Common myeloid progenitor, CD34-positive (primary cell): ENCODE measurements around the gene TSPAN3.

Experiments
- CTCF ChIA-PET: fragments of 350-600 bp; sonication (Branson Sonifier 250); formaldehyde crosslinking; loops from one replicate; lab custom pipeline; 2021; ENCODE audit warnings: antibody characterized with exemption; lab: Charles Lee
- POLR2A ChIA-PET: fragments of 350-600 bp; sonication (Branson Sonifier 250); formaldehyde crosslinking; loops from one replicate; lab custom pipeline; 2021; ENCODE audit warnings: antibody characterized with exemption; lab: Charles Lee
- DNase-seq, 3 donors: peaks; one replicate each; pipeline versions ENCODE4 v3.0.0 to v3.0.0-alpha.2; 2013
- H3K27ac ChIP-seq, 2 experiments: 1 replicate in 1 of 2; 2 replicates in 1 of 2; pipeline ENCODE4 v1.7.0; 2013; ENCODE audit warnings: inconsistent platforms in 2 of 2, low read length in 2 of 2, mild to moderate bottlenecking in 2 of 2, low read depth in 1 of 2, moderate library complexity in 1 of 2; ENCODE audit not compliant: severe bottlenecking in 2 of 2, insufficient read depth in 1 of 2, poor library complexity in 1 of 2
- H3K27me3 ChIP-seq, 5 experiments: replicated peaks in 2 of 5; 1 replicate in 3 of 5; 2 replicates in 2 of 5; pipeline versions ENCODE4 v1.6.1 to v1.7.0; 2013; ENCODE audit warnings: low read length in 4 of 5, mild to moderate bottlenecking in 2 of 5, moderate library complexity in 2 of 5, inconsistent platforms in 1 of 5; ENCODE audit not compliant: insufficient read depth in 5 of 5, control insufficient read depth in 4 of 5
- H3K36me3 ChIP-seq, 4 experiments: 1 replicate in 2 of 4; 2 replicates in 2 of 4; pipeline versions ENCODE4 v1.6.1 to v1.7.0; 2013; ENCODE audit warnings: low read length in 3 of 4, control low read depth in 1 of 4, mild to moderate bottlenecking in 1 of 4; ENCODE audit not compliant: control insufficient read depth in 4 of 4, insufficient read depth in 4 of 4
- H3K4me1 ChIP-seq, 4 experiments: 1 replicate in 3 of 4; 2 replicates in 1 of 4; pipeline versions ENCODE4 v1.6.1 to v1.7.1; 2013; ENCODE audit warnings: low read length in 3 of 4, mild to moderate bottlenecking in 3 of 4, control low read depth in 1 of 4, inconsistent platforms in 1 of 4, moderate library complexity in 1 of 4; ENCODE audit not compliant: control insufficient read depth in 4 of 4, insufficient read depth in 4 of 4; ENCODE audit errors: control extremely low read depth in 1 of 4
- H3K4me3 ChIP-seq, 7 experiments: 1 replicate in 4 of 7; 2 replicates in 3 of 7; pipeline versions ENCODE4 v1.5.1 to v1.7.0; 2013; ENCODE audit warnings: mild to moderate bottlenecking in 7 of 7, low read length in 6 of 7, moderate library complexity in 6 of 7, inconsistent platforms in 2 of 7, low read depth in 2 of 7, control low read depth in 1 of 7; ENCODE audit not compliant: insufficient read depth in 4 of 7, control insufficient read depth in 1 of 7; ENCODE audit errors: extremely low read depth in 1 of 7
- H3K9me3 ChIP-seq, 5 experiments: 1 replicate in 4 of 5; 2 replicates in 1 of 5; pipeline versions ENCODE4 v1.6.1 to v1.7.1; 2013; ENCODE audit warnings: low read length in 4 of 5, mild to moderate bottlenecking in 2 of 5, inconsistent platforms in 1 of 5, low read depth in 1 of 5, moderate library complexity in 1 of 5; ENCODE audit not compliant: control insufficient read depth in 4 of 5, insufficient read depth in 2 of 5; ENCODE audit errors: control extremely low read depth in 1 of 5
- WGBS: methylation state at CpG from one replicate; pipeline ENCODE4 v1.1.5; 2013; ENCODE audit not compliant: insufficient coverage; 5-methylcytosine and 5-hydroxymethylcytosine counted together

The TSPAN3 gene

DNA sequence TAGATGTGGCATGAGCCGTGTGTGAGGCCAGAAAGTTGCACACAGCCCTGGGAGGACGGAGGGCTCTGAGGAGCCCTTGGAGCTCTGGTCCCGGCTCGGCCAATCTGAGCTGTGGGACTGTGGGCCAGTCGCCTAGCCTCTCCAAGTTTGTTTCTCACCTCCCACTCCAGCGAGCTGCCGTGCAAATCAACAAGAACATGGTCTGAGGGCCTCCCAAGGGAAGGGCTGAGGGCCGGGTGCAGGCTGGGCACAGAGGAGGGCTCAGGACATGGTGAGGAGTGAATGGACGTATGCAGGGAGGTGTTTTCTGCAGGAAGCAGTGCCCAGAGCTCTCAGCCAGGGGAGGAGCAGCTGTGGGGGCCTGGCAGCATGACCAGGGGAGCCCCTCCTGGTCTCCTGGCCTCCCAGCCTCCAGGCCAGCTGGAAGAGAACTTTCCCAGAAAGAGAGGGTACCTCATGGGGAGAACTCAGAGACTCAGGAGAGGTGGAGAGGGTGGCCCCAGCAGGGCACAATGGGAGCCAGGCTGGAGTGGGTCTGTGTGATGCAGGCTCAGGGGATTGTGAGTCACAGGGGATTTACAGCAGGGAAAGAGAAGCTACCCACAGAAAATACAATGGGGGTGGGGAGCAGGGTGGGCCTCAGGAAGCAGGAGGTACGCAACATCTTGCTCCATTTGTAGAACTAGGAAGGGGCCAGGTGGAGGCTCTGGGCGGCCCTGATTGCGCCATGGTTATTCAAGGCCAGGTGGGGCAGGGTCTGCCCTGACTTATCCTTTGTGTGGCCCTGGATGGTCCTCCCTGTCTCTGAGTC is 51.2 kb downstream of the TSPAN3 start:
- CTCF ChIA-PET, result interaction anchor here (0.9 to 1.4 kb wide), 2 partner anchors 12 to 13 kb away, joined by 3 to 4 read pairs; no protein-coding TSS in a partner anchor
- Histone ChIP-seq H3K27ac (no peak overlapping the region), H3K27me3 (no peaks in the 10 kb centered on the region), H3K9me3 (no peaks in the 10 kb centered on the region), H3K36me3 (peaks cover 0 to 15% (median 2%) of the 10 kb centered on the region in 4 experiments), H3K4me3 (no peak overlapping the region), H3K4me1 (peaks cover 2 to 82% (median 54%) of the 10 kb centered on the region in 4 experiments)
- POLR2A ChIA-PET, result no interaction called here
- 82% methylated on average over 12 of the region's 12 CpGs for WGBS
- peak; percentile 26 to 59 (median 45) for DNase-seq

DNA sequence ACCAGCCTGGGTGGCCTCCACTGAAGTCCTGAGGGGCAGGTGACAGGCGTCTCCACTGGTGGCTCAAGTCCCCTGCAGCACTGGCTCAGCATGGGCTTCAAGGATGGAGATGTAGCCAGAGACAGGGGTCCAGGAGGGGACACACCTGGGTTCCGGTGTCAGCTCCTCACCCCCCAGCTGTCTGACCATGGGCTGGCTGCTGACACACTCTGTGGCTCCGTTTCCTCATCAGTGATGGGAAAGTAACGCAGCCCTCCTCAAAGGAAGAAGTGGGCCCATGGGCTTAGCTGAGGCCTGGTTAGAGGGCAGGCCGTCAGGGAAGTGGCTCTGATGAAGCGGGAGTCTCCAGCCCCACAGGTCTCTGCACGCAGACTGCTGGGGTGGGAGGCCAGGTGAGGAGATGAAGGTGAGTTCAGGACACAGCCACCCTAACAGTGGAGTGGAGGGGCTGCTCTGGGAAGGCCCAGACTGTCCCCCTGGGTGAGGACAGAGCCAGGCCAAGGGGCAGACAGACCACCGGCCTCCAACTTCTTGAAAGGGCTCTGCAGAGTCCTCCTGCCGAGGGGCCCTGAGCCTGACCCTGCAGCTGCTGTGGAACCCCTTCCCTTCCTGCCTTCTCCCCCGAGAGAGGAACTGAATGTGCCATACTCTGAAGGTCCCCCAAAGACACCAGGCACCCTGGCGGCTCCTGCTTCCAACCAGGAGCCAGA is 52.0 kb downstream of the TSPAN3 start:
- Histone ChIP-seq H3K9me3 (no peaks in the 10 kb centered on the region), H3K36me3 (peaks cover 0 to 15% (median 2%) of the 10 kb centered on the region in 4 experiments), H3K27me3 (no peaks in the 10 kb centered on the region), H3K27ac (no peak overlapping the region), H3K4me1 (peaks cover 2 to 90% (median 62%) of the 10 kb centered on the region in 4 experiments), H3K4me3 (no peak overlapping the region)
- ChIA-PET POLR2A (no interaction called here), CTCF (interaction anchor here (0.9 kb wide), 1 partner anchor 12 kb away, joined by 3 read pairs; no protein-coding TSS in a partner anchor)
- WGBS, result 96% methylated on average over 10 of the region's 11 CpGs
- no peak for DNase-seq

DNA sequence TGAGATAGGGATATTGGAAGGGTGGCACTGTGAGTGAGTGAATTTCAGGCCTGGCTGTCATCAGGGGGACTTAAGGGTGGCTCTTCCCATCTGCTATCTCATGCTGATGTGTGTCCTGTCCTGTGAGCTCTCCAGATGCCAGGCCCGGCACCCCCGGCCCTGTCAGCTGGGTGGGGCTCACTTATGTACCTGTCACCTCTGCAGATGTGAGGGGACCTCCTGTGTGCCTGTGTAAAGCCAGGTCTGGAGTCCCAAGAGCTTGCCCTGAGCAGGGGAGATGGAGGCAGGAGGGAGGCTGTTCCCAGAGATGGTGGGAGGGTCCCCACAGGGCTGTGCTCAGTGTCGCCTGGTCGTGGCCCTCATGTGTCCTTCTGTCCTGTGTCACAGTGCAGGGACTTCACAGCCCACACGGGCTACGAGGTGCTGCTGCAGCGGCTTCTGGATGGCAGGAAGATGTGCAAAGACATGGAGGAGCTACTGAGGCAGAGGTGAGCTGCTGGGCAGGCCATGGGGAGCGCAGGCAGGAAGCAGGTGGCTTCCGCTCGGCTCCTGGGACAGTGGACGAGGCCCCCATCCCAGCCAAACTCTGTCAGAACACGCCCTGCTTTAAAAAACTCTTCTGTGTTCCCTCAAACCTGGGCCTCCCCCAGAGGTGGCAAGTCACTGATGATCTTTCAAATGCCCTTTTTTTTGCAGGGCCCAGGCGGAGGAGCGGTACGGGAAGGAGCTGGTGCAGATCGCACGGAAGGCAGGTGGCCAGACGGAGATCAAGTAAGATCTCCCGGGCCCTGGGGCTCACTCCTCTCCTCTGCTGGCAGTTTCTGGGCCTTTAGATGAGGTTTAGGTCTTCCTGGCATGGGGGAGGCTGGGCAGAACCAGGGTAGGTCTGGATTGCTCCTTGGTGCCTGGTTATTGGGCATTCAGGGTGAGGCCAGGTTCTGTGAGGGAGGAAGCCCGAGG is 52.9 kb downstream of the TSPAN3 start:
- CTCF ChIA-PET, result interaction anchor here (1.0 to 1.8 kb wide), 4 partner anchors 11 to 44 kb away, joined by 3 to 9 read pairs (median 4); no protein-coding TSS in a partner anchor
- no peak for DNase-seq
- Histone ChIP-seq H3K27ac (no peak overlapping the region), H3K4me1 (peaks cover 6 to 97% (median 70%) of the 10 kb centered on the region in 4 experiments), H3K4me3 (no peak overlapping the region), H3K36me3 (peaks cover 0 to 15% (median 1%) of the 10 kb centered on the region in 4 experiments), H3K27me3 (no peaks in the 10 kb centered on the region), H3K9me3 (no peaks in the 10 kb centered on the region)
- POLR2A ChIA-PET, result no interaction called here
- 98% methylated on average over 20 of the region's 20 CpGs for WGBS

DNA sequence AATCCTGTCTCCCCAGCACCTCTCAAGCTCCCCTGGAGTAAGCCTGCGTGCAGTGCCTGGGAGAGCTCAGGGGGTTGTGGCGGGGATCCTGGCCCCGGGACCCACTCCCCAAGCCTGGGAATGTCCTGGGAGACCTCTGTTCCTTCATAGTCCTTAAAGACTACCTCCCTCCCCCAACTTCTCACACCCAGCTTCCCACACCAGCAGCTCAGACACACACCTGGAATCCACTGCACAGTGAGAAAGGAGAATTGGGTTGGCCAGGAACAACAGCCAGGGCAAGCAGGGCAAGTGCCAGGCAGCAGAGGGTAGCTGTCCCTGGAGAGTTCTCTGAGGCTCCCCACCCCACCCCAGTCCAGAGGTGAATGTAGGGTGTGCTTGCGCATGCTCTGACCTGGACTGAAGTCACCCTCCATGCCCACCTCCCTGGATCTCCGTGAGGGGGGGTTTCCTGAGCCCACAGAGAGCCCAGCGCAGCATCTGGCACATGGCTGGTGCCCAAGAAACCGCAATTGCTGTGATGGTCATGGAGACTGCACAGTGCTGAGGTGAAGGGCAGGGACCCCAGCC is 53.7 kb downstream of the TSPAN3 start:
- ChIA-PET CTCF (interaction anchor here (1.0 to 1.8 kb wide), 5 partner anchors 10 to 43 kb away, joined by 3 to 9 read pairs (median 4); no protein-coding TSS in a partner anchor), POLR2A (no interaction called here)
- no peak overlapping the region for H3K27ac ChIP-seq
- no peak overlapping the region for H3K4me3 ChIP-seq
- peaks cover 6 to 93% (median 68%) of the 10 kb centered on the region in 4 experiments for H3K4me1 ChIP-seq
- H3K9me3 ChIP-seq, result no peaks in the 10 kb centered on the region
- H3K27me3 ChIP-seq, result no peaks in the 10 kb centered on the region
- 100% methylated on average over 6 of the region's 7 CpGs for WGBS
- peaks cover 0 to 15% (median under 1%) of the 10 kb centered on the region in 4 experiments for H3K36me3 ChIP-seq
- no peak for DNase-seq

DNA sequence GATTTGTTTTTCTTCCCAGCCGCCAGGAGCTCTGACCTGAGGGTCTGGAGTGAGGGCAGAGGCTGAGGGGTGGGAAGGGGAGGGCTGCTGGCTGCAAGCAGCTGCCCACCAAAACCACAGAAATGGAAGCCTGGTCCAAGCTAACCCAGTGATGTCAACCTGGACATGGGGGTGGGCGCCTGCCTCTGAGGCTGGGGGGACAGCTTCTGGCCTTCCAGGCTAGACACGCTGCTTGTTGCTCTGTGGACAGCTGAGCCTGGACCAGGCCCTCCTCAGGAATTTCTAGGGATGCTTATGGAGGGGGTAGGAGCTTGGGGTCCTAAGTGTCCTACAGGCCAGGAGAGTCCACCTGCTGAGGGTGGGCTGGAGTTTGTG is 54.6 kb downstream of the TSPAN3 start:
- WGBS, result no CpG with 5 or more reads among the region's 3 CpGs
- Histone ChIP-seq H3K9me3 (no peaks in the 10 kb centered on the region), H3K4me1 (peaks cover 6 to 85% (median 60%) of the 10 kb centered on the region in 4 experiments), H3K27me3 (no peaks in the 10 kb centered on the region), H3K36me3 (peaks cover 0 to 15% (median under 1%) of the 10 kb centered on the region in 4 experiments), H3K27ac (no peak overlapping the region), H3K4me3 (no peak overlapping the region)
- CTCF ChIA-PET, result interaction anchor here (1.0 to 1.8 kb wide), 4 partner anchors 9 to 43 kb away, joined by 3 to 9 read pairs (median 4); no protein-coding TSS in a partner anchor
- POLR2A ChIA-PET, result no interaction called here
- no peak for DNase-seq

DNA sequence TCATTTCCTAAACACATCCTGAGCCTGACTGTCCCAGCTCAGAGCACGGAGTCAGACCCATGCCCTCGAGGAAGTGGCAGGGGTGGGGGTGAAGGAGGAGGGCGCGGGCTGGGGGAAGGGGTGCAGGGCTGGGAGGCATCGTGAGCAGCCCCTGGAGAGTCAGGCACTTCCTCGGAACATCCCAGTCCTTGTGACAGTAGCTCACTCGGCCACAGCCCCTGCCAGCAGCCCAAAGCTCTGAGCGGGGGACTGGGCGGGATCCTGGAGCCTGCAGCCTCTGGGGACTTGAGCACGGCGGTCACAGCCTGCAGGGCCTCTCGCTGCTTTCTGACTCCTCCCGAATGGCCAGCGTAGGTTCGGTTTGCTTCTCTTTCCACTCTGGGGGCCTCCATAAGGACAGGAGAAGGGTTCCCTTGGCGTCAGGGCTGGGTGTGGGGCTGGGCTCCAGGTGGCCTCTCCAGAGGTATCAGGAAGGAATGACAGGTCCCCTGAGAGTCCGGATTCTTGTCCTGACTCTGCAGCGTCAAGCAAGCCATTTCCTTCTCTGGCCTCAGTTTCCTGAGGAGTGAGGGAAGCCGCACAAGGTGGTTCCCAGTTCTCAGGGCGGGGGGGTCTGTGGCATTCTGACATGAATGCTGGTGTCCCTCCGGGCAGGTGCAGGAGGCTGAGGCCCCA is 55.1 kb downstream of the TSPAN3 start:
- H3K4me1 ChIP-seq, result peaks cover 6 to 82% (median 58%) of the 10 kb centered on the region in 4 experiments
- CTCF ChIA-PET, result interaction anchor here (1.0 to 1.2 kb wide), 3 partner anchors 14 to 41 kb away, joined by 3 read pairs; no protein-coding TSS in a partner anchor

More for the DNA sequence above, 55.1 kb downstream of the TSPAN3 start:
- Histone ChIP-seq H3K27ac (no peak overlapping the region), H3K27me3 (no peaks in the 10 kb centered on the region), H3K4me3 (peak overlapping the region in 1 of 7 experiments; percentile 8), H3K9me3 (no peaks in the 10 kb centered on the region), H3K36me3 (peaks cover 0 to 15% (median under 1%) of the 10 kb centered on the region in 4 experiments)
- WGBS, result 67% methylated on average over 19 of the region's 21 CpGs
- POLR2A ChIA-PET, result no interaction called here
- no peak for DNase-seq
